Measurements from ENCODE around the gene NHLRC1.

DNA sequence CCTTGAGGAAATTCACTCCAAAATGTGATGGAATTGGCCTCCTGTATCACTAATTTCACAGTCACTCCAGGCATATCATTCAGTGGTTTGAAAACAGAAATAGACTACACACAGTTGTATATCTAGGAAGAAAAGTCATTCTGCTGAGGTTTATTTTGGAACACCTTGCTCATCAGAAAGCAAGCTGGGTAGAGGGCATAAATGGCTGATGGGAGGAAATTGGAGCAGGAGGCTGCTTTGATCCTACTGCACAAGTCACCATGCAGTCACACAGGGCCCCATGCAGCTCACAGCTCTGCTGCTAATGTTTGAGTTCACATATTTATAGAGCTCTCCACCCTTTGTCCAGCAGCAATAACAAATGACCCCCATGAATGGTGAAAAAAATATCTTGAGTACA lies 12.3 kb downstream of the NHLRC1 start:
- TF ChIP-seq POLR2A (IDR thresholded peaks at IDR 0.05) = no peak
- TF ChIP-seq, protein P1, sequence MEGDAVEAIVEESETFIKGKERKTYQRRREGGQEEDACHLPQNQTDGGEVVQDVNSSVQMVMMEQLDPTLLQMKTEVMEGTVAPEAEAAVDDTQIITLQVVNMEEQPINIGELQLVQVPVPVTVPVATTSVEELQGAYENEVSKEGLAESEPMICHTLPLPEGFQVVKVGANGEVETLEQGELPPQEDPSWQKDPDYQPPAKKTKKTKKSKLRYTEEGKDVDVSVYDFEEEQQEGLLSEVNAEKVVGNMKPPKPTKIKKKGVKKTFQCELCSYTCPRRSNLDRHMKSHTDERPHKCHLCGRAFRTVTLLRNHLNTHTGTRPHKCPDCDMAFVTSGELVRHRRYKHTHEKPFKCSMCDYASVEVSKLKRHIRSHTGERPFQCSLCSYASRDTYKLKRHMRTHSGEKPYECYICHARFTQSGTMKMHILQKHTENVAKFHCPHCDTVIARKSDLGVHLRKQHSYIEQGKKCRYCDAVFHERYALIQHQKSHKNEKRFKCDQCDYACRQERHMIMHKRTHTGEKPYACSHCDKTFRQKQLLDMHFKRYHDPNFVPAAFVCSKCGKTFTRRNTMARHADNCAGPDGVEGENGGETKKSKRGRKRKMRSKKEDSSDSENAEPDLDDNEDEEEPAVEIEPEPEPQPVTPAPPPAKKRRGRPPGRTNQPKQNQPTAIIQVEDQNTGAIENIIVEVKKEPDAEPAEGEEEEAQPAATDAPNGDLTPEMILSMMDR (IDR thresholded peaks at IDR 0.05) = no peak
